Thoracic aorta (tissue), 2 donors: Measurements from ENCODE around the gene NSRP1. TPM values are rescaled to one million over a fixed set of nuclear protein-coding genes. Genes with fewer than 3 reads are reported as not detected.
"Not testable (repeated sequence)": the region's sequence is repeated elsewhere in the genome, so short reads cannot be mapped to it uniquely, and the experiment has no call there.

Source experiments
- ATAC-seq: fragments of 150-250 bp; one replicate; pipeline ENCODE4 v1.8.0; 2017; ENCODE audit warnings: low read depth; ENCODE audit not compliant: insufficient number of reproducible peaks, low FRiP score
- DNase-seq: peaks from one replicate; pipeline ENCODE4 v3.0.0-alpha.2; 2020; ENCODE audit warnings: low spot score
- H3K27ac ChIP-seq, 2 donors: fragments of 200-600 bp; sonication (generic); 1 replicate in 1 of 2; 2 replicates in 1 of 2; pipeline ENCODE4 v1.5.1; 2016; ENCODE audit warnings: mild to moderate bottlenecking in 2 of 2, moderate library complexity in 2 of 2
- H3K27me3 ChIP-seq: fragments of 200-600 bp; sonication (generic); replicated peaks from 2 replicates; pipeline ENCODE4 v1.6.0; 2016; ENCODE audit warnings: mild to moderate bottlenecking; ENCODE audit not compliant: insufficient read depth
- H3K36me3 ChIP-seq: fragments of 200-600 bp; sonication (generic); one replicate; pipeline ENCODE4 v1.5.1; 2016
- H3K4me1 ChIP-seq, 2 donors: fragments of 200-600 bp; sonication (generic); 1 replicate in 1 of 2; 2 replicates in 1 of 2; pipeline versions ENCODE4 v1.5.1 to v1.6.0; 2016; ENCODE audit warnings: low read depth in 2 of 2, mild to moderate bottlenecking in 1 of 2; ENCODE audit not compliant: control insufficient read depth in 1 of 2
- H3K4me3 ChIP-seq: fragments of 200-600 bp; sonication (generic); 2 replicates; pipeline ENCODE4 v1.5.1; 2016; ENCODE audit warnings: mild to moderate bottlenecking
- H3K9me3 ChIP-seq: fragments of 200-600 bp; sonication (generic); 2 replicates; pipeline ENCODE4 v1.5.1; 2016
- CTCF ChIP-seq: fragments of 200-600 bp; sonication (generic); IDR thresholded peaks from one replicate; pipeline ENCODE4 v1.5.1; 2019; ENCODE audit warnings: antibody characterized with exemption
- total RNA-seq, 2 donors: library from RNA; depleted of rRNA; stranded (reverse); fragments of >200 nt; gene quantifications; one replicate each; pipeline versions ENCODE4 v1.1.0 to v1.2.3, GENCODE V29; 2016

Gene NSRP1
- total RNA-seq, 2 donors from 2014 or later: 32.9 to 58.3 TPM

- DNase-seq (no peak), ATAC-seq (no peak)
- no peak overlapping the region for H3K27ac ChIP-seq
- H3K9me3 ChIP-seq: no peaks in the 10 kb centered on the region
- H3K27me3 ChIP-seq: no peaks in the 10 kb centered on the region
- H3K4me1 ChIP-seq: no peaks in the 10 kb centered on the region
- no peaks in the 10 kb centered on the region for H3K36me3 ChIP-seq
- H3K4me3 ChIP-seq: no peak overlapping the region
- TF ChIP-seq CTCF: no peak
Measured at GRCh38 chr17:30084788-30085187, 31.8 kb upstream of the NSRP1 start.

DNA sequence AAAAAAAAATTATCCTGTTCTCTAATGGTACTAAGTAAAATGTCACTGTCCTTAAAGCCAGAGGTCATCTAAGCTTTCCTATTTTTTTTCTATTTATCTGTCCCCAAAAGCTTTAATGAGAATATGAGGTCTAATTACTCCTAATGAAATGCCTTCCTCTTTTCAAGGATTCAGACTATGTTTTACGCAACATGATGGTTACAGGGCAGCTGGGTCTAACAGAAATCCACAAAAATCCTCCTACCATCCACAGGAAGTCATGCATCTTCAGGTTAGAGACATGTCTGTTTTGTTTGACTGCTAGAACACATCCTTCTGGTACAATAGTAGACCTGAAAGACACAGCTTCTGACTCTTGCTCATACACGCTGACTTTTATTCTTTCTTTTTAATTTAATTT, 29.7 kb upstream of the NSRP1 start:
- Histone ChIP-seq H3K27ac (no peak overlapping the region), H3K36me3 (no peaks in the 10 kb centered on the region), H3K9me3 (no peaks in the 10 kb centered on the region), H3K4me3 (no peak overlapping the region), H3K4me1 (peaks cover 0 to 10% of the 10 kb centered on the region in 2 donors), H3K27me3 (no peaks in the 10 kb centered on the region)
- ATAC-seq (no peak), DNase-seq (no peak)
- no peak for TF ChIP-seq CTCF

DNA sequence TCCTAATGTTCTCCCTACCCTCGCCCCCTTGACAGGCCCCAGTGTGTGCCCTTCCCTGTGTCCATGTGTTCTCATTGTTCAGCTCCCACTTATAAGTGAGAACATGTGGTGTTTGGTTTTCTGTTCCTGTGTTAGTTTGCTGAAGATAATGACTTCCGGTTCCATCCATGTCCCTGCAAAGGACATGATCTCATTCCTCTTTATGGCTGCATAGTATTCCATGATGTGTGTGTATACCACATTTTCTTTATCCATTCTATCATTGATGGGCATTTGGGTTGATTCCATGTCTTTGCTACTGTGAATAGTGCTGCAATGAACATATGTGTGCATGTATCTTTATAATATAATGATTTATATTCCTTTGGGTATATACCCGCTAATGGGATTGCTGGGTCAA, 29.2 kb upstream of the NSRP1 start:
- H3K27me3 ChIP-seq, DNase-seq, H3K36me3 ChIP-seq, H3K9me3 ChIP-seq, H3K27ac ChIP-seq, H3K4me3 ChIP-seq, ATAC-seq: not testable (repeated sequence)
- peaks cover 0 to 13% of the 10 kb centered on the region in 2 donors for H3K4me1 ChIP-seq

GRCh38 chr17:30091121-30091670, 25.4 kb upstream of the NSRP1 start:
- no peaks in the 10 kb centered on the region for H3K36me3 ChIP-seq
- H3K4me1 ChIP-seq: peaks cover 2 to 32% of the 10 kb centered on the region in 2 donors
- TF ChIP-seq CTCF: no peak
- ATAC-seq (no peak), DNase-seq (no peak)
- H3K27ac ChIP-seq: peak overlapping the region; percentile 25 to 29
- H3K9me3 ChIP-seq: no peaks in the 10 kb centered on the region
- H3K4me3 ChIP-seq: no peak overlapping the region
- H3K27me3 ChIP-seq: no peaks in the 10 kb centered on the region

DNA sequence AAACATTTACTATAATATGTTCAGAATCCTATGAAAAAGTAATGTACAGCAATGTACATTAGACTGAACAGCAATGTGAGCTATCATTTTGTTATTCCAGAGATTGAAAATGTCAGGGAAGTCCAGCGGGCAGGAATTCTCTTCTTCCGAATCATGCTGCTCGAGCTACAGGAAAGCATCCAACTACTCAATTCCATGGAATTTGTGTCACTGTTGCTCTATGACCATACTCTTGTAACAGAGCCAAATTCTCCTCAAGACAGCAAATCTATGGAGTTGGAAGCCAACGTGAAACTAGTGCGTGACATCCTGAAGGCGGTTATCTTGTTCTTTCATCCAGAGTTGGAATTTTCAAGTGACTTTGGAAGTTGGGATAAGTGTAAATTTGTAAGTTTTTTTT, 24.8 kb upstream of the NSRP1 start:
- Histone ChIP-seq H3K4me3 (peak overlapping the region; percentile 21), H3K27ac (peak overlapping the region in 1 of 2 donors; percentile 25), H3K9me3 (no peaks in the 10 kb centered on the region), H3K36me3 (no peaks in the 10 kb centered on the region), H3K4me1 (peaks cover 2 to 32% of the 10 kb centered on the region in 2 donors), H3K27me3 (no peaks in the 10 kb centered on the region)
- no peak for ATAC-seq
- DNase-seq: no peak
- no peak for TF ChIP-seq CTCF

DNA sequence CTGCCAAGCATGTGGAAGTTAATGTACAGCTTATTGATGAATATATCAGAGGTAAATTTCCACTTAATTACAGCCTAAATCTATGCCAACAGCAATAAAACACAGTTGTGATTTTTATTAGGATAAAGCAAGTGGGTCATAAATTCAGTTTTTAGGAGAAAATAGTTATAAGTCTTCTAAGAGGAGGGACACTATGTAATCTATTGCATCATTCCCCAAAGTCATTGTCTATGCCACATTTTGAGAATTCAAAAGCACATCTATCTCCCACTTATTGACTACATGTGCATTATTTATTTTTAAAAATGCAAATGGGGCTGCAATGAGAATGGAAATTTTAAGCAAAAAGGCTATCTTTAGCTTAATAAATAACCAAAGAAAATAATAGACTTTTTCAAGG, 23.7 kb upstream of the NSRP1 start:
- no peak overlapping the region for H3K4me3 ChIP-seq
- no peaks in the 10 kb centered on the region for H3K36me3 ChIP-seq
- no peak overlapping the region for H3K27ac ChIP-seq
- no peaks in the 10 kb centered on the region for H3K9me3 ChIP-seq
- DNase-seq: no peak
- H3K27me3 ChIP-seq: no peaks in the 10 kb centered on the region
- ATAC-seq: no peak
- peaks cover 2 to 32% of the 10 kb centered on the region in 2 donors for H3K4me1 ChIP-seq
- no peak for TF ChIP-seq CTCF
